Glomerular visceral epithelial cell (primary cell): ENCODE measurements around the gene OR2L2.
"Not testable (repeated sequence)": the region's sequence is repeated elsewhere in the genome, so short reads cannot be mapped to it uniquely, and the experiment has no call there.

ENCODE experiments used
- DNase-seq: peaks from one replicate; pipeline ENCODE4 v3.0.0-alpha.2; 2016; ENCODE audit errors: extremely low spot score

Gene OR2L2, protein sequence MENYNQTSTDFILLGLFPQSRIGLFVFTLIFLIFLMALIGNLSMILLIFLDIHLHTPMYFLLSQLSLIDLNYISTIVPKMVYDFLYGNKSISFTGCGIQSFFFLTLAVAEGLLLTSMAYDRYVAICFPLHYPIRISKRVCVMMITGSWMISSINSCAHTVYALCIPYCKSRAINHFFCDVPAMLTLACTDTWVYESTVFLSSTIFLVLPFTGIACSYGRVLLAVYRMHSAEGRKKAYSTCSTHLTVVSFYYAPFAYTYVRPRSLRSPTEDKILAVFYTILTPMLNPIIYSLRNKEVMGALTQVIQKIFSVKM

DNA sequence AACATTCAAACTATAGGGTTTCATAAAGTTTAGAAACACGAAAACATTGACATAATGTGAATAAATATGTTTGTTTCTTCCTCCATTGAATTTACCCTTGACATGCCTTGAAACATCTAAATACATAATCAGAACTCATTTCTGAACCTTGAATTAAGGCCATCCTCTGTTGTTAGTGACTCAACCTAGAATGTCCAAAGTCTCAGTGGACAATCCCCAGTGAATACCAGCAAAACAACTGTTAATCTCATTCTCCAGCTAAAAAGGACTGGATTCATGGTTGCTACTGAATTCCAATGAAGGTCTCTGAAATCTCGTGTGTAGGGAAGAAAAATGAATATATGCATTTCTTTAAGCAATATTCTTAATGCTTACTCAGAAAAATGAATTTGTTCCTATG is at the start of gene OR2L2:
Gene OR2L2, plus strand, starts transcription at position 301 of the 400 bp plus-strand sequence. CDS start 8,198 bp downstream, outside the sequence.
- DNase-seq, result no peak

DNA sequence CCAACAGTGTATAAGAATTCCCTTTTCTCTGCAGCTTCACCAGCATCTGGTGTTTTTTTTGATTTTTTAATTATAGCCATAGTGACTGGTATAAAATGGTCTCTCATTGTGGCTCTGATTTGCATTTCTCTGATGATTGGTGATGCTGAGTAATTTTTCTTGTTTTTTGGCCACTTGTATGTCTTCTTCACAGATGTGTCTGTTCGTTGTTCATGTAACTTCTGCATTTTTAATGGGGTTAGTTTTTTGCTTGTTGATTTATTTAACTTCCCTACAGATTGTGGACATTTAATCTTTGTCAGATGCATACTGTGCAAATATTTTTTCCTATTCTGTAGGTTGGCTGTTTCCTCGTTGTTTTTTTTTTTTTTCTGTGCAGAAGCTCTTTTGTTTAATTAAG is 36.9 kb upstream of the OR2L2 start:
- no peak for DNase-seq

DNA sequence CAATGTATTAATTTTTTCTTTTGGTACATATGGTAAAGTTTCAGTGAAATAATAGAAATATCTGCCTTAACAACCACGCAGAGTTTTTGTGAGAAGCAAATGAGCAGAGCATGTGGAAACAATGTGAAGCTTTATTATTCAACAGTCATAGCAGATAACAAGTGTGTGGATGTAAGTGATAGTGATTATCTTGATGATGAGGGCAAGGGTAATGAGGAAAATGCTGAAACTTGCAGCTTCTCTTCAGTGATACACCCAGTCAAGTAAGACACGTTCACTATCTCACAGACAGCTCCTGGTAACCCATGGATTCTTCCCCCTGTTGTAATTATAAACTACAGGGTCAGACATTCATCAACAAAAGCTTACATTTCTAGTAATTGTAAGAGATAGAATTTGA is 31.1 kb upstream of the OR2L2 start:
- no peak for DNase-seq

DNA sequence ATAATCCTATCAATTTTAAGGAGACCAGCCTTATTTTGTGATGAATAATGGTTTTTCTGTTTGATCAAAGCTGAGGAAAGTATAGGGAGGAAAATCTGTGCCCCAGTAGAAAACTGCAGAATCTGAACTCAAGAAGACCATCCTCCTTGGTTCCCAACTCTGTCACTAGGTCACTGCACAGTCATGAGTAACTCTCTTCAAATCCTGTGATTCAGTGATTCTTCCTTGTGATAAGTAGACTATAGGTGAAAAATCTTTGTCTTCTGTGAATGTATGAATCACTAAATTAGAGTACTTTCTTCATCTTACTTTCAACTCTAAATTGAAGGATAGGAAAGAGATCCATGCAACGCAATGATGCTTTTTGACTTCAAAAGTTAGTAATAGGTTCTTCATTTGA is 29.7 kb upstream of the OR2L2 start:
- DNase-seq, result no peak

DNA sequence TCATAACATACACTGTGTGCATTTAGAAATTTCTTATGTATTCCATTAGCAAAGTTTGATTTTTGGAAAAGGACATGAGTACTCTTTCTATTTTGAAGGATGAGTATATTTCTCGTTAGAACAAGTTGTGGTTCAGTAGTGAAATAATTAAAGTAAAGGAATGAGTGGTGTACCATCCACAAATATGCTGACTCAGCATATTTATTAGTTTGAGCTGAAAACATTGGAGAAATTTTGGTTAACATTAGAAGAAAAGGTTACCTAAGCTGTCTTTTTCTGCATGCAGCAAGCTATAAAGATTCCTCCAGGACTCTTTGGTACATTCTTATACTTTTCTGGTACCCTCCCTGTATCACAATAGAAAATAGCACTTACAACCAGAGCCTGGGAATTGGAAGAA is 22.1 kb upstream of the OR2L2 start:
- DNase-seq, result no peak

DNA sequence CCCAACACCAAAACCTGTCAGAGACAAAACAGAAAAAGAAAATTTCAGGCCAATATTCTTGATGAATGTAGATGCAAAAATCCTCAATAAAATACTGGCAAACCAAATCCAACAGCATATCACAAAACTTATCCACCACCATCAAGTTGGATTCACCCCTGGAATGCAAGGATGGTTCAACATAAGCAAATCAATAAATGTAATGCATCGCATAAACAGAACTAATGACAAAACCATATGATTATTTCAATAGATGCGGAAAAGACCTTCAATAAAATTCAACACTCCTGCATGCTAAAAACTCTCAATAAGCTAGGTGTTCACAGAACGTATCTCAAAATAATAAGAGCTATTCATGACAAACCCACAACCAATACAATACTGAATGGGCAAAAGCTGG is 20.2 kb upstream of the OR2L2 start:
- DNase-seq, result no peak

DNA sequence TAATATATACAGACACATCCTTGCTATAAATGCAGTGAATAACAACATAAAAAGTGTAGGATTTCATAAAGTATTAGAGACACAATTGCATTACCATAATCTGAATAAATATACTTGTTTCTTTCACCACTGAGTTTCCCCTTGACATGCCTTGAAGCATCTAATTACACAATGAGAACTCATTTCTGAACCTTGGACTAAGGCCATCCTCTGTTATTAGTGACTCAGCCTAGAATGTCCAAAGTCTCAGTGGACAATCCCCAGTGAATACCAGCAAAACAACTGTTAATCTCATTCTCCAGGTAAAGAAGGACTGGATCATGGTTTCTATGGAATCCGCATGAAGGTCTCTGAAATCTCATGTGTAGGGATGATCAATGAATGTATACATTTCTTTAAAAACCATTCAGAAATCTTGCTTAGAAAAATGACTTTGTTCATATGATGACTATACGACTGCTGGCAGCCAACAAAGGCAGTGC is 16.6 kb upstream of the OR2L2 start, which contains the start of gene OR2L5:
Gene OR2L5, plus strand, starts transcription at position 432 of the 482 bp plus-strand sequence. CDS start 8,288 bp downstream, outside the sequence.
- DNase-seq, result no peak

DNA sequence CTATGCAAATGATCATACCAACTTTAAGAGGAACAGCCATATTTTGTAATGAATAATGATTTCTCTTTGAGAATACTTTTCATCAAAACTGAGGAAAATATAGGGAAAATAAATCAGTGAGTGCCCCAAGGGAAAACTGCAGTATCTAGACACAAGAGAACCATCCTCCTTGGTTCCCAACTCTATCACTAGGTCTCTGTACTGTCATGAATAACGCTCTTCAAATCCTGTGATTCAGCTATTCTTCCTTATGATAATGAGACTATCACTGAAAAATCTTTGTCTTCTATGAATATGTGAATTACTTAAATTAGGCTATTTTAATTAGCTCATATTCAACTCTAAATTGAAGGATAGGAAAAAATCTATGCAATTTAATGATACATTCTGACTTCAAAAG is 14.1 kb upstream of the OR2L2 start:
- no peak for DNase-seq

DNA sequence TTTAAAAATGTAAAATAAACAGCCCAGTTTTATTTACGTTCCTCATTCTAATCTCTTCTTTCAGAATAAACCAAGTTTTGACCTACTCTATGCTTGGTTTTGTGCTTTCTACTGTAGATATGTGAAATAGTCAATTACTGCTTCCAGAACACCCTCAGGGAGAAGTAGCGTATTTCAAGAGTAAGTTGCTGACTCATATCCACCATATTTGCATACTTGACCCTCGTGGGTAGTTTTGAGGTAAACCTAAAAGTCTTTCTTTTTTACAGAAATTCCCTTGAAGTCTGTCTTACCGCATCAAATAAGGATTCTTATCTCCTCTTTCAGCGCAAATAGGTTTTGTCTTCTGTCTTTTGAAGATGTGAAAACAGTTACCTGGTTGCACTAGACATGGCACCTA is 15.3 kb downstream of the OR2L2 start:
- DNase-seq, result no peak

DNA sequence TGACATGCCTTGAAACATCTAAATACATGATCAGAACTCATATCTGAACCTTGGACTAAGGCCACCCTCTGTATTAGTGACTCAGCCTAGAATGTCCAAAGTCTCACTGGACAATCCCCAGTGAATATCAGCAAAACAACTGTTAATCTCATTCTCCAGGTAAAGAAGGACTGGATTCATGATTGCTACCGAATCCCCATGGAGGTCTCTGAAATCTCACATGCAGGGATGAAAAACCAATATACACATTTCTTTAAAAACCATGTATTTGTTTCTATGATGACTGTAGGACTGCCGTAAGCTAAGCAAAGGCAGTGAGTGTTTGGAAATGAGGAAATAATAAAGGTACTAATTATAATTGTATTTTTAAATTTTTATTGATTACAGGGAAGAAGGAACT is 16.7 kb downstream of the OR2L2 start, which contains the start of gene OR2L3:
Gene OR2L3, plus strand, starts transcription at position 301 of the 400 bp plus-strand sequence. CDS start 13,846 bp downstream, outside the sequence.
- no peak for DNase-seq

DNA sequence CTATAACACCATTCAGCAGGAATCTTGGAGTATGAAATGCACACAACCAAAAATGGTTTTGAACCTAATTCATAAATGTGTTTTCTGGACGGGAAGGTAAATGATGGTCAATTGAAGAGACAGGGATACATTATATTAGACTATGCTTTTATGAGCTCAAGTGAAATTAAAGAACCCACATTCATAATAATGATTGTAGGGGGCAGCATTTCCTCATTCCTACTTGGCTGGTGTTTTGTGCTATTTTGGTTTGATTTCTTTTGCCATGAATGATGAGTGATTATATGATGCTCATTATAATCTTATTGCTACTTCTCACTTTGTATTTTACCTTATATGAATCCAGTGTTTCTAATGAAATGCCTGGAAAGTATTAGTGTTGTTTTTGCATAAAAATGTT is 17.1 kb downstream of the OR2L2 start:
- DNase-seq, result no peak

DNA sequence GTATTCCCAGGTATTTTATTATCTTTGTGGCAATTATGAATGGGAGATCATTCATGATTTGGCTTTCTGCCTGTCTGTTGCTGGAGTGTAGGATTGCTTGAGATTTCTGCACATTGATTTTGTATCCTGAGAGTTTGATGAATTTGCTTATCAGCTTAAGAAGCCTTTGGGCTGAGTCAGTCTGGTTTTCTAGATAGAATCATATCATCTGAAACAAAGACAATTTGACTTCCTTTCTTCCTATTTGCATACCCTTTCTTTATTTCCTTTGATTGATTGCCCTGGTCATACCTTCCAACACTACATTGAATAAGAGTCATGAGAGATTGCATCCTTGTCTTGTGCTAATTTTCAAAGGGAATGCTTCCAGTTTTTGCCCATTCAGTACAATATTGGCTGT is 24.8 kb downstream of the OR2L2 start:
- no peak for DNase-seq

DNA sequence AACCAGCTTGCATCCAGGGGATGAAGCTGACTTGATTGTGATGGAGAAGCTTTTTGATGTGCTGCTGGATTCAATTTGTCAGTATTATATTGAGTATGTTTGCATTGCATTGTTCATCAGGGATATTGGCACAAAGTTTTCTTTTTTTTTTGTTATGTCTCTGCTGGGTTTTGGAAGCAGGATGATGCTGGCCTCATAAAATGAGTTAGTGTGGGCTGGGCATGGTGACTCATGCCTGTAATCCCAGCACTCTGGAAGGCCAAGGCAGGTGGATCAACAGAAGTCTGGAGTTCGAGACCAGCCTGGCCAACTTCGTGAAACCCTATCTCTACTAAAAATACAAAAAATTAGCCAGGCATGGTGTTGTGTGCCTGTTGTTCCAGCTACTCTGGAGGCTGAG is 25.4 kb downstream of the OR2L2 start:
- DNase-seq, result no peak

DNA sequence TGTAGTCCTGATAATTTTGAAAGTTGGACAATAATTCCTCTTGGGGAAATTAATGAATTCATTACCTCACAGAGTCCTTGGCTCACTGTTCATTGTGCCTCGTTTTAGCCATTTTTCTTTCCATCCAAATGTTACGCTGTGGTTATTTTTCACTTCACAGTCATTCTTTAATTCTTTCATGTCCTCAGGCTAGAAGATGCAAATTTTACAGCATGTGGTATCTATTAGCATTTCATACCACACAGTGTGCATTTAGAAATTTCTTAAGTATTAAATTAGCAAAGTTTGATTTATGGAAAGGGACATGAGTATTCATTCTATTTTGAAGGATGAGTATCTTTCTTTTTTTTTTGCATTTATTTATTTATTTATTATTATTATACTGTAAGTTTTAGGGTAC is 35.2 kb downstream of the OR2L2 start:
- no peak for DNase-seq

DNA sequence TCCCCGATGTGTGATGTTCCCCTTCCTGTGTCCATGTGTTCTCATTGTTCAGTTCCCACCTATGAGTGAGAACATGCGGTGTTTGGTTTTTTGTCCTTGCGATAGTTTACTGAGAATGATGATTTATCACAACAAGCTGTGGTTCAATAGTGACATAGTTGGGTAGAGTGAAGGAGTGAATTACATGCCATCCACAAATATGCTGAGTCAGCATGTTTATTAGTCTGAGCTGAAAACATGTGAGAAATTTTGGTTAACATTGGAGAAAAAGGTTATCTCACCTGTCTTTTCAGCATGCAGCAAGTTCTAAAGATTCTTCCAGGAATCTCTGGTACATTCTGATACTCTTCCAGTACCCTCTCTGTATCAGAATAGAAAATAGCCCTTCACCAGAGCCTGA is 35.7 kb downstream of the OR2L2 start:
- DNase-seq, result no peak

DNA sequence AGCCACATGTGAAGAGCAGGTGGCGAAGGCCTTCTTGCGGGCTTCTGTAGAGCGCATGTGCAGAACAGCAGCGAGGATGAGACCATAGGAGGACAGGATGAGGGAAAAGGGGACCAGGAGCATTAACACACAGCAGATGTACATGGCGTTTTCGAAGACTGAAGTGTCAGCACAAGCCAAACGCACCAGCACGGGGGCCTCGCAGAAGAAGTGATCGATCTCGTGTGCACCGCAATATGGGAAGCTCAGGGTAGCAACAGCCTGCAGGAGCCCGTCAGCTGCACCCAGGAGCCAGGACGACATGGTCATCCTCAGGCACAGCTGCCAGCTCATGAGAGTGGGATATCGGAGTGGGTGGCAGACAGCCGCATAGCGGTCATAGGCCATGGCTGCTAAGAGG is 54.0 kb downstream of the OR2L2 start:
- DNase-seq, result not testable (repeated sequence)
